Right ventricle myocardium inferior (tissue), 1 donor: Measurements from ENCODE around the gene ETV5. TPM values are rescaled to one million over a fixed set of nuclear protein-coding genes. Genes with fewer than 3 reads are reported as not detected.

Experiments
- ATAC-seq: fragments of 200-7000 bp; cut with Tn5 transposase; one replicate; pipeline ENCODE4 v1.9.1; 2020; ENCODE audit warnings: mild to moderate bottlenecking, moderate library complexity
- DNase-seq: peaks from one replicate; pipeline ENCODE4 v3.0.0; 2021; ENCODE audit errors: missing footprints
- intact Hi-C: fragments of 100-400 bp; cut with DNase I; formaldehyde crosslinking; loops from one replicate; pipeline ENCODE4 v1.11.0; 2022
- total RNA-seq: library from RNA; stranded (reverse); fragmentation: NEBNext Ultra II Directional; extraction: Animal tissue kit (Norgen Biotek cat#: 25700); gene quantifications from one replicate; pipeline ENCODE4 v1.2.1, GENCODE V29; 2021
- donor health status: DM: no; HTN: yes; CAD: no; lungs with severe emphysema.

The ETV5 gene
- total RNA-seq, 1 donor from 2014 or later, result 4.7 TPM

DNA sequence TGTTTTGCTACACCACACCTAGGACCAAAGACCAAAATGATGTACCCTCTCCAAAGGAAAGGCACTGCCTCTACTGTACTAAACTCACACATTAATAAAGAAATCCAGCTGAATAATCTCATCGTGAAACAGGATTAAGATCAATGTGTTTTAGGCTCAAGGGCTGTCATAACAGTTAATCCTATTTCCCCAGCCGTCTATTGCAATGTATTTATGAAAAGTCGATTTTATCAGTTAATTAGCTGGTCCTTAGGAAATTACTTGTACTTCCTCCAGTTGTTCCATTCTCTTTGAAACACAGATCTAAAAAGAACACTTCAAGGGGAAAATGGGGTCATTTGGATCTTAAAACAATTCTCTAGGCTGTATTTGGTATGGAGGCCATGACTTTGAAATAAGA lies 8.5 kb downstream of the ETV5 start:
- no peak for ATAC-seq
- intact Hi-C loops, result no loop called here

DNA sequence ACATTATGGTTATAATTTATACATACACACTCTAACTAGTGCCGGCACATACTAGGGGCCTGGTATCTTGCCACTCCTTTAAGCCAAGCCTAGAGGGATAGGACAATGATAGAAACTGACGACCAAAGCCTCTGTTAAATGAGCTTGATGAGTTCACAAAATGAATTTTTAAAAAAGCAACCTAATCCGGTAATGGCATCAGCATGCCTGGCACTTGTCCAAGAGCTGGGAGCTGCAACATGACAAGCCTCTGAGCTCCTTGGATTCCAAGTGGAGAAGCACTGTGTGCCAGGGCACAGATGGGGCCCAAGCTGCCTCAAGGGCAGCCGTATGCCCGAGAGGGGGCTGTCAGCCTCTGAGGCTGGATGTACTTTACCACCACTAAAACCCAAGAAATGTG lies 9.7 kb downstream of the ETV5 start:
- intact Hi-C loops, result no loop called here
- peak; percentile 75 for DNase-seq
- ATAC-seq, result no peak

More for the DNA sequence above, 8.5 kb downstream of the ETV5 start:
- DNase-seq, result no peak

DNA sequence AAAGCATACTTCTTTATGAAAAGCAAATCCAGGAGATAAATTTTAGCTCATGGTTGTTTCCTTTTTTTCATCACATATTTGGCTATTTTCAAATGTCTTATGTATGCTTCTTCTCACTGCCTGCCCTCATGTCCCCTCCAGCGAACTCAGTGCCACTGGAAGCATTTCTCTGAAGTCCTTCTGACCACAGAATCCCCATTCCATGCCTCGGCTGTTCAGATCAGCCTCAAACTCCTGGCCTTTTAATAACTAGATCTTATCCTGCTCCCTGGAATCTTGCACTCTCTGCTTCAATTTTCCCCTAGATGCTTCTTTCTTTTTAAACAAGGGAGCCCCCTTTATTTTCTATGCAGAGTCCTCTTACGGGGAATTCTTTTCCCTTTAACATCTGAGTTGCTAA lies 10.1 kb downstream of the ETV5 start:
- no peak for DNase-seq
- intact Hi-C loops, result no loop called here
- ATAC-seq, result no peak

DNA sequence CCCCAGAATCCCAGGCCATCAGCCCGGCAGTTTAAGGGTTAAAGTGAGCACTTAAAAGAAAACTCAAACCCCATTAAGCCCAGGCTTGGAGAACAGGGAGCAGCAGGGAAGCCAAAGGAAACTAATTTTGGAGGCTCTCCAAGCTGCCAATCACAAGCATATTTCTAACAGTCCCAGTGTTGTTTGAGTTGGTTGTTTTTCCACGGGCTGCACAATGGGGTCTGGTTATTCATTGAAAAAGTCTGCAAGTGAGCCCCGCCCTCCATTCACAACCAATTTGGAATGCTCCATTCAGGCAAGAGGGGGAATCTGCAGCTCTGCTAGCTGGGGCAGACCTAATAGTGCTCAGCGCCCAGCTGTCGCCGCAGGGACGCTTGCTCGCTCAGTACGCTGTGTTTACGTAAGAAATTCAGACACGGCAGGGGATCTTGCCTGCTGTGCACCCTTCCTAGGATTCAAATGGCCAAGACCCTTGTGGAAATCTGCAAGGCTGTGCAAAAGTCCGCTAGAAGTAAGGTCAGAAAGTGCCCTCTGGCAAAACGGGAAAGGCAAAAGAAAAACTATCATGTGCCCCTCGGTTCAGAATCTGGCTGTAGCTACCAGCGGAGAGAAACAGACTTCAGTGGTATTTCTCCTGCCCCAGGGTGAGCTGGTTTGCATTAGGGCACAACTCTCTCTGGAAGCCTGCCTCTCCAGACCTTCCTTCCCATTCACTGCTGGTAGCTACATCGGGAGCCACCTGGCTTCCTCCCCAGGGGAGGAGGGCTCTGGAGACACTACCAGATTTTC lies 11.0 kb downstream of the ETV5 start:
- ATAC-seq, result peak; percentile 91
- DNase-seq, result peak; percentile 77
- intact Hi-C loops, result no loop called here

DNA sequence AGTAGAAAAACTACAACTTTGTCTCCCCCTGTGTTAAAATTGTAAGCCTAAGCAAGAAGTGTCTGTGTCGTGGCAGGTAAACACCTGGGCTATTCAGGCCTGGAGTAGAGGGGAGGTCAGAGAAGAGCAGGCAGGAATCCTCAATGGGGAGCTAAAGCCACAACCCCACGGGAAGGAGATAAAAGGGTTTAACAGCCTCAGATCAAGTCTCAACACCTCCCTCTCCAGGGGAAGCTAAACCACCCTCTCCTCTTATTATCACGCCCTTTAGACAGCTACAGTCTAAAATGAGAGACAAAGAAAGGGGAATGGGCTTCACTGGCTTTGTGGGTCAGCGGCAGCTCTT lies 11.6 kb downstream of the ETV5 start:
- intact Hi-C loops, result no loop called here
- ATAC-seq (no peak), DNase-seq (no peak)

DNA sequence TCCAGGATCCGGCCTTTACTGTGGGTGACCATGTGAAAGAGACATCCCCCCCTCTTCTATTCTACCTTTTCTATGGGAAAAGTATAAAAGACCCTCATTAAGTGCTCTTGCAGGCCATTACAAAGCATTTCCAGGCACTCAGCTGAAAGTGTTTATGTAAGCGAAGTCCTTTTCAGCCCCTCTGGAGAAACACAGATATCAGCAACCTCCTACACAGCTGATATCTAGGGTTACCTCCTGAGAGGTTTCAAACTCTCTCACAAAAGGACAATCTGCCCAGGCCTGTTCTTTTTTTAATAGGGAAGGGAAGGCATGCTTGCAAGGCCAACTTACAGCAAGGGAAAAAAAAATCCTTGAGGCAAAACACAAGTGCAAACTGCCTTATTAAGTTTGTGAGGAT lies 12.6 kb downstream of the ETV5 start:
- DNase-seq (no peak), ATAC-seq (no peak)
- intact Hi-C loops, result no loop called here

DNA sequence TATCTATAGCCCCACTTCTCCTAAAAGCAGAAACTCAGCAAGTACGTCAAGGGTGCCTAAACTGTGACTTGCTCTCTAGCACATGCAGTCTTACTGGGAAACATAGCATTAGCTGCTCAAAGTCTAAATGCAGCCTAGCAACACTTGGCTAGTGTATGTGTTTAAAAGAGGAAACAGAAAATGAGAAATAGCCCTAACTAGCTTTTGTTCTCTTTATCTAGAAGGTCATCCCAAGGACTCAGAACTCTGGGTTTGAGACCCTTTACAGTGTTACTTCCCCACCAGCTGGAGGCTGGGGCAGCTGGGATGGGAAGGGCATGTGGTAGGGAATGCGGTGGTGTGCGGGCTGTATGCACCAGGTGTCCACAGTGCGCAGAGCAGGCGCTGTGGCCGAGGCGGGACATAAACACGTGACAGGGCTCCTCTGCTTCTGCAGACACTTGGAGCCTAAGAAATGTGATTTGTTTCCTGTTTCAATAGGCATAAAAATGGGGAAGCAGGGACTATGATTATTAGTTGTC lies 13.3 kb downstream of the ETV5 start:
- DNase-seq (no peak), ATAC-seq (peak; percentile 41)
- intact Hi-C loops, result no loop called here

DNA sequence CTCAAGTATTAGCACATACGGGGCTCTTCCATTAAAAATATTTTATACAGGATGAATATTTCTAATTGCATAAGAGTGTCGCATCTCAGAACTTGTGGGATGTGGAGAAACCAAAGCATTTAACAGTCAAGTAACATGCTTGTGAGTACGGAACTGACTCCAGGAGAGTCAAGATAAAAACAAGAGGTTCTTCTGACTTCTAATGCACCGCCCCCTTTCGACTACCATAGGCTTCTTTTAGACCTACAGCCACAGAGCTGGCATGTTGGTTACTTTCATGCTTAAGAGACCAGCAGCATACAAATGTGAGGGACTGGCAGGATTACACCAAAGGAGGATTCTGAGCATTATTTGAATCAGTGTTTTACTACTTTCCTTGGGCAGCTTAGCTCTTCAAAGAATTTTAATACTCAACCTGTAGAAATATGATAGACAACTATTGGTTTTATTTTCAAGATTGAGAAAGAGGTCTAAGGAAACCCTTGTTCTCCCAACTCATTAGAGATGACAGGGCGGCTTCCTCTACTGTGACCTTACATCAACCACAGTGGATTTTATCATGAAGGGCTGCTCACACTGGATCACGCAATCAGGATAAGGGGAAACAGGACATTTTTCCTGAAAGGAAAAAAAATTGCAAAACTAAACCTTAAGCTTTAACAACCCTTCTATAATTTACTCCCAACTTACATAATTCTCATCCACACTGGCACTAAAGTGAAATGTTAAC lies 14.0 kb downstream of the ETV5 start:
- DNase-seq (no peak), ATAC-seq (no peak)
- intact Hi-C loops, result no loop called here

DNA sequence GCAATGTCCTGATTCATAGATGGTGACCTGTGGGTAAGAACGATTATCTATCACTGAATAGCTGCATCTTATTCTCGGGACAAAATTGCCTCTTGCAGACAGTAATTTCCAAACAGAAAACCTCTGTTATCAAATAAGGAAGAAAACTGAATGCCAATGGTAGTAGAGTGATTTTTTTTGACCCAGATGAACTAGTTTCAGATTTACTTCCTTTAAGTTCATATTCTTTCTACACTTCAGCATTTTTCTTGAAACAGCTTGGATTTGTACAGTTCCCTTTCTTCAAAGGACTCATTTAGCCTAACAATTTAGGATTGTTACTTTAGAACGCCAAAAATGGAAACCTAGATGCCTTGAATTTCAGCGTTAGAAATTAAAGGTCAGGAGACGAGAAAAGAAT lies 14.6 kb downstream of the ETV5 start:
- ATAC-seq (no peak), DNase-seq (no peak)
- intact Hi-C loops, result no loop called here

DNA sequence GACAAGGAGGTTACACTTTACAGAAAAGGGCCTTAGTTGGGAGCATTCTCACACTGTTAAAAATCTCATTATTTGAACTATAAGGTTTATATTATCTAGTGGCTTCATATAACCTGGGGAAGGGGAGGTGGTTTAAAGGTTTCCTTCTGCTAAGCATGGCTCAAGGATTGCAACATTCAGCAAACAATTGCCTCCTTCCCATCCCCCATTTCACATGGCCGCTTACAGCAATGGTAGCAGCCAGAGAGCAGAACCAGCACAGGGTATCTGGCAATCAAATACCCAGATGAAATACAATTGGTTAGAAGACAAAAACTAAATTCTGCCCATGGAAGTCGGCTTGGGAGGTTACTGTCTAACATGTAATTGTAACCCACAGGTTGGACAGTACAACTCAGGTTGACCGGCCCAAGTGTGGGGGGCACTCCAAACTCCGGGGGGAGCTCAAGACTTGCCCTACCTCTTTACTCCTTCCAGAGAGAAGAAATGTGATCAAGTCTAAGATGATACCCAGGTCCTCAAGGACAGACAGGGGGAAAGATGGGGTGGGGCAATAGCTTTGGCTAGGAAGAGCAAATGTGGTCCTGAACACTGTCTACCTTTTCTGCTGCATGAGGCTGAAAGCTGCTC lies 15.5 kb downstream of the ETV5 start:
- ATAC-seq (no peak), DNase-seq (no peak)
- intact Hi-C loops, result no loop called here

DNA sequence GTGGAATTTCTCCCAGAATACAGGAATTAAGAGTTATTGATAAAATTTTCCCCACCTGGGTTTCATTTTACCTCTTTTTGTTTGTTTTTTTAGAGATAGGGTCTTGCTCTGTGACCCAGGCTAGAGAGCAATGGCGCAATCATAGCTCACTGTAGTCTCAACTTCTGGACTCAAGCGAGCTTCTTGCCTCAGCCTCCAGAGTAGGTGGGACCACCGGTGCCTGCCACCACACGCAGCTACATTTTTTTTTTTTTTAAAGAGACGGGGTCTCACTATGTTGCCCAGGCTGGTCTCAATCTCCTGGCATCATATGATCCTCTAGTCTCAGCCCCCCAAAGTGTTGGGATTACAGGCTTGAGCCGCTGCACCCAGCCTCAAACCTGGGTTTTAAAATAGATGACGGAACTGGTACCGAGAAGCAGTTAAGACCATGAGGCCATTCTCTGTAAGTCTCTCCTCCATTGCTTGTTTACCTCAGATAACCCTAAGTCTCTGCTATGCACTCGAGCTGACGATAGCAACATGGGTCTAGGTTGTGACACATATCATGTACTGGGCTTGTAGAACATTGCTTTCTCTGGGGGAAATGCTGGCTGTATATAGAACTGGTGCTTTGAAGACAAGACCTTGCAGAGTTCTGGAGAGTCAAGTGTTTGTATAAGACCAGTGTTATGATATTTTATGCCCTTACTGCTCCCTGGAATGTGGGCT lies 16.4 kb downstream of the ETV5 start:
- ATAC-seq (no peak), DNase-seq (no peak)
- intact Hi-C loops, result no loop called here

DNA sequence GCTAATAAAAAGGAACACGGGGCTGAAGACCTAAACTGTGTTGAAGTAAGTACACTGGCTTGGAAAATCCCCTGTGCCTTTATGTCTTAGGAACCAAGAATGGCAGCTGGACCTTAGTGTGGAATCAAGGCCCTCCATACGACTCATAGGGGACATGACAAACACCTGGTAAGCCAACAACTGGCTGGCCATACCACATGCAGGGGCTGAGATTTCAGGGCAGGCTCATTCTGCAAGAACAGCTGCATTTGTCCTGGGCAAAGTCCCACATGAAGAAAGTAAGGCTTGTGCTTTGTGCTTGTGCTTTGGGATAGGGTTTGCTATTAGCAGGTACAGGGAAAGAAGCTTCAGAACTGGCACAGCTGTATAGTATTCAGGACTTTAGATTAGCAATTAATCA lies 18.0 kb downstream of the ETV5 start:
- ATAC-seq, result no peak
- intact Hi-C loops, result no loop called here

DNA sequence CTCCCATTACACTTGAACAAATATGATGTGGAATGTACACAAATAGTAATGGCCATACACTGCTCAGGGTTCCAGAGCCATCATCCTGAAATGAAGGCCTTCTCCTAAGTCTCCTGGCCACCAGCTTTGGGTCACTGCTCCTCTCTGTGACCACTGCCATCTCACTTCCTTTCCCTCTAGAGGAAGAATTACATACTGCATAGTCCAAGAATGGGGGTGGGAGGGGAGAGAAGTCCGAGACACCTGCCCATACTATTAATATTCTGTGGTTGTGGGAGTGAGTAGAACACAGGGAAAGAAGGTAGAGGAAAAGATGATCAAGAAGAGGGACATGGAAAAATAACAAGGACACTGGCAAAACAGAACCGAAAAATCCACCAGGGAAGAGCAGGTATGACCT lies 20.6 kb downstream of the ETV5 start:
- DNase-seq, result no peak
- ATAC-seq, result no peak
- intact Hi-C loops, result no loop called here

More for the DNA sequence above, 18.0 kb downstream of the ETV5 start:
- no peak for DNase-seq

DNA sequence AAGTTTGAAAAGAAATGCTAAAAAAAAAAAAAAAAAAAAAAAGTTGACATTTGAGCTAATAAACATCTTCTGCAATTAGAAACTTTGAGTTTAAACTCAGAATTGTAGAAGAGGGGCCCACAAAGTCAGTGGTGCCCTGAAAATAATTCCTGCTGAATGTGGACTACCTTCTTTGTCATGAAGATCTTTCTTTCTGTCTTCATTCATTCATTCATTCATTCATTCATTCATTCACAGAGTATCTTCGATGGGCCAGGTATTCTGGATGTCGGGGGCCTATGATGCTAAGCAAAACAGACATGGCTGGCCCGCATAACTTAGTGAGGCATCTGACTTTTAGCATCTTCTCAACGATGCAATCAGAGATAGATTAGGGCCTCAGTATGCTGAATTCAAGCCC lies 24.6 kb downstream of the ETV5 start:
- DNase-seq (no peak), ATAC-seq (no peak)
- intact Hi-C loops, result no loop called here

DNA sequence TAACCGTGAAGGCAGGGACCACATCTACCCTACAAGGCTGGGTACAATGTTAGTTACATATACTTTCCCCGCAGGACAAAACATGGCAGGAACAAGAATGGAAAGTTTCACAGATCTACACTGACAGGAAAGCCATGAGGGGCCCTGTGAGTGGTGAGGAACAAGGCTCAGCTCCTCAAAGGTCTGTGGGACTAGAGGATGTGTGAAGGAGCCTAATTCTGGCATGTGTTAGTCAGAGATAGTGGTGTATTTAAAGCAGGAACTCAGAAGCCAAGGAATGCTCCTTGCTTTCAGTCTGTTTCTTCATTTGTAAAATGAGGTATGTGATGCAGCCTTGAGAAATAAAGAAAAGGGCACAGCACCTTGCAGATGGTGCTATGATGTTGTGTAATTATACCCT lies 25.1 kb downstream of the ETV5 start:
- no peak for DNase-seq
- intact Hi-C loops, result no loop called here
- ATAC-seq, result no peak

DNA sequence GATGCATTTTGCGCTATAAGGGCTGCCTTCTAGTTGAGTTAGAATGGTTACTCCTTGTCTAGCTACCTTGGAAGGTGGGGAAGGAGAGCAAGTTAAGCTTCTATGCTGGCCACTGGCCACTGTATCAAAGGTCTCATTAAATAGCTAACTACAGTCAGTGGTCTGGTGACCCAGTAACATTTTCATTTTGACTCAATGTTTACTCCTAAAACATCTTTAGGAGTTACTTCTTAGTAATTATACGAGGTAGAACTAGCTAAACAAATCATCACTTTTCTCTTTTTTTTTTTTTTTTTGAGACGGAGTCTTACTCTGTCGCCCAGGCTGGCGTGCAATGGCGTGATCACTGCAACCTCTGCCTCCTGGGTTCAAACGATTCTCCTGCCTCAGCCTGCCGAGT lies 26.7 kb downstream of the ETV5 start:
- intact Hi-C loops, result no loop called here
- DNase-seq (no peak), ATAC-seq (no peak)

DNA sequence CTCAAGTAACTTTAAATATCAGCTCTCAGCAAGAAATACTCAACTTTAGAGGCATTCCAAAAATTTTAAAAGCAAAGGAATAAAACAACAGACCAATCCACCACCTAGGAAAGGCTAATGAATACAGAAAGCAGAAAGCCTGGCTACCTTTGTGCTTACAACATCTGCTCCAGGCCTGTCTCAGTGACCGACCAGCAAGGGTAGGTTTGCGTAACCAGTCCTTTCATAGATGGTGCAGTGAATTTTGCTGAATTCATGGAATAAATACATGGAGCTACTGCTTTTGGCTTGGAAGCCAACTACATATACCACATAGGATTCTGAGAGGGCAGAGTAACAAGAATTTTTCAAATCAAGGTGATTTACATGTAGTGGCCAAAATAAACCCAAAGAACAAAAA lies 27.2 kb downstream of the ETV5 start:
- intact Hi-C loops, result no loop called here
- ATAC-seq (no peak), DNase-seq (no peak)

DNA sequence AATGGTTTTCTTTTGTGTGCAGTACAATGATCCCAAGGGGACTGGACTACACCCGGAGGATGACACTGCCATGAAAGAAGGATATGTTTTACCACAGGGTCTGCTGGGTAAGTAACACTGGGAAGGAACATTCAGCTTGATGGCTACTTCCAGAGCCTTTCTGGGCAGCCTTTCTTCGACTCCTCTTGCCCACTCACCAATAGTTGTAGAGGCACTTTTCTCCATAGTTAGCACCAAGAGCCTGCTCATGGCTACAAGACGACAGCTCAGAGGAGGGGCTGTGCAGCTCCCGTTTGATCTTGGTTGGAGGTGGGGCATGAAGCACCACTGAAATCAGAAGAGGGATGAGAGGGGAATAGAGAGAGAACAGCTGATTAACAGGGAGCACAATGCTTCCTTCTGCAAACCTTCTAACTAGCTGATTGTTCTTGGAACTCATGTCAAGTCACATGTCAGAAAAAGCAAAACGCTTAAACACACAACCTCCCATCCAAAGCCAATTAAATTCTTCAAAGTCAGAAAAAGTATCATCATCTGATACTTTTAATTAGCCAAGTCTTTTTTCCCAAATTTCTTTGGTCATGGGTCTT lies 27.9 kb downstream of the ETV5 start:
- DNase-seq, result no peak
- intact Hi-C loops, result no loop called here
- no peak for ATAC-seq

DNA sequence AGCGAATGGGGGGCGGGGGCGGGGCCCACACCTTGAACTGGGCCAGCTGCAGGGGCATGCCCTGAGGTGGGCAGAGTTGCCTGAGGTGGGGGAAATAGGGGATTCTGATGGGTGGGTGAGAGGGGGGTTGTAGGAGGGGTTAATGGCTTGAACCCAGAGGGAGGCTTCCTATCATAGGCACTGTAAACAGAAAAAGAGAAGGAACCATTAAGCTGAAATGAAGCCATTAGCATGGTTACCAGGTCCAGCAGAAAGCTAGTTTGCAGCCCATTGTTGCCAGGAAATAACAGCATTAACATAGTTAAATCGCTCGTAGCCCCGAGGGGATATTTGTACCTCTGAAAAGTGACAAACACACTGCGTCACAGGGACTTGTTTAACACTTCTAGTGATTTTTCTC lies 29.0 kb downstream of the ETV5 start:
- intact Hi-C loops, result no loop called here
- DNase-seq, result no peak
- ATAC-seq, result no peak
